DND-41 (cell line): ENCODE results near the gene DDTL.

Experiments
- EZH2 ChIP-seq: IDR thresholded peaks from 3 replicates; pipeline ENCODE4 v1.6.1; 2012; ENCODE audit warnings: borderline replicate concordance, low read depth, mild to moderate bottlenecking, moderate library complexity, low read length, inconsistent platforms; ENCODE audit not compliant: severe bottlenecking
- TF ChIP-seq, protein P1 (sequence below): IDR thresholded peaks from 2 replicates; pipeline ENCODE4 v1.5.1; 2012; ENCODE audit warnings: borderline replicate concordance, low read length, moderate library complexity, mild to moderate bottlenecking; ENCODE audit not compliant: poor library complexity, severe bottlenecking; ENCODE audit errors: extremely low read depth

DNA sequence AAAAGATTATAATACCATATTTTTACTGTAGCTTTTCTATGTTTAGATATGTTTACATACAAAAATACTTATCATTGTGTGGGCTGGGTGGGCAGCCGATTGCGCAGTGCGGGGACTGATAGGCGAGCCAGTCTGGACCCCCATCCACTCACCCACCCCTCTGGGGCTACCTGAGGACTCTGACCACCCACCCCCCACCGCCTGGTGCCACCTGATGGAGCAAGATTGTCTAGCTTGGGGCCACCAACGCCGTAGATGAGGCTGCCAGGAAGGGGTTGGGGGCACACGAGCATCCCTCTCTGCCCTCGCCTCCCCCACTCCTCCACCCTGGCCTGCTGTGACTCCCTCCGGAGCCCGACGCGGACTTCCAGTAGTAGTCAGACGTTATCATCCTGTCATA, 40.1 kb upstream of the DDTL start:
- TF ChIP-seq, protein P1, sequence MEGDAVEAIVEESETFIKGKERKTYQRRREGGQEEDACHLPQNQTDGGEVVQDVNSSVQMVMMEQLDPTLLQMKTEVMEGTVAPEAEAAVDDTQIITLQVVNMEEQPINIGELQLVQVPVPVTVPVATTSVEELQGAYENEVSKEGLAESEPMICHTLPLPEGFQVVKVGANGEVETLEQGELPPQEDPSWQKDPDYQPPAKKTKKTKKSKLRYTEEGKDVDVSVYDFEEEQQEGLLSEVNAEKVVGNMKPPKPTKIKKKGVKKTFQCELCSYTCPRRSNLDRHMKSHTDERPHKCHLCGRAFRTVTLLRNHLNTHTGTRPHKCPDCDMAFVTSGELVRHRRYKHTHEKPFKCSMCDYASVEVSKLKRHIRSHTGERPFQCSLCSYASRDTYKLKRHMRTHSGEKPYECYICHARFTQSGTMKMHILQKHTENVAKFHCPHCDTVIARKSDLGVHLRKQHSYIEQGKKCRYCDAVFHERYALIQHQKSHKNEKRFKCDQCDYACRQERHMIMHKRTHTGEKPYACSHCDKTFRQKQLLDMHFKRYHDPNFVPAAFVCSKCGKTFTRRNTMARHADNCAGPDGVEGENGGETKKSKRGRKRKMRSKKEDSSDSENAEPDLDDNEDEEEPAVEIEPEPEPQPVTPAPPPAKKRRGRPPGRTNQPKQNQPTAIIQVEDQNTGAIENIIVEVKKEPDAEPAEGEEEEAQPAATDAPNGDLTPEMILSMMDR = no peak
- TF ChIP-seq EZH2 = no peak
